ENCODE results near the gene CHRFAM7A. TPM values are rescaled to one million over a fixed set of nuclear protein-coding genes. Genes with fewer than 3 reads are reported as not detected.
"Not testable (repeated sequence)": the region's sequence is repeated elsewhere in the genome, so short reads cannot be mapped to it uniquely, and the experiment has no call there.

The CHRFAM7A gene
- polyA plus RNA-seq, 1 donor (not counting 4 experiments of a cell fraction or from before 2014, with no cell fraction given) = 0.20 TPM

GRCh38 chr15:30336584-30336983, 56.8 kb downstream of the CHRFAM7A start:
- dilution Hi-C loops (cut with MboI; ENCODE audit: extremely low pct_ligation_motif_present, low sequenced_read_pairs); FAIRE-seq: not testable (repeated sequence)

GRCh38 chr15:30334152-30334551, 59.2 kb downstream of the CHRFAM7A start:
- H3K4me1 ChIP-seq (ENCODE audit: control insufficient read depth, extremely low read depth, insufficient read depth, low read length); H3K9me1 ChIP-seq (ENCODE audit: control insufficient read depth, extremely low read depth, insufficient read depth, low read length); H3K27ac ChIP-seq (ENCODE audit: control insufficient read depth, insufficient read depth, low read length); H3K4me2 ChIP-seq (ENCODE audit: control insufficient read depth, extremely low read depth, insufficient read depth, low read depth, low read length); H3K27me3 ChIP-seq (ENCODE audit: control insufficient read depth, extremely low read depth, insufficient read depth, low read length); H2AFZ ChIP-seq (ENCODE audit: control insufficient read depth, low read length); dilution Hi-C loops (cut with MboI; ENCODE audit: extremely low pct_ligation_motif_present, low sequenced_read_pairs); H4K20me1 ChIP-seq (ENCODE audit: control insufficient read depth, extremely low read depth, insufficient read depth, low read length); H3K79me2 ChIP-seq (ENCODE audit: control insufficient read depth, insufficient read depth, low read length); DNase-seq (ENCODE audit: low read depth, low spot score); H3K9ac ChIP-seq (ENCODE audit: control insufficient read depth, extremely low read depth, insufficient read depth, low read length); FAIRE-seq; H3K4me3 ChIP-seq (ENCODE audit: control insufficient read depth in 2 of 3, extremely low read depth in 1 of 3, insufficient read depth in 2 of 3, low read depth in 1 of 3, low read length in 3 of 3); H3K36me3 ChIP-seq (ENCODE audit: control insufficient read depth in 2 of 2, extremely low read depth in 1 of 2, insufficient read depth in 2 of 2, low read length in 2 of 2); H3K9me3 ChIP-seq (ENCODE audit: control insufficient read depth, low read depth, low read length): not testable (repeated sequence)

More at GRCh38 chr15:30336584-30336983, 56.8 kb downstream of the CHRFAM7A start:
- DNase-seq (ENCODE audit: low read depth, low spot score); H3K9me1 ChIP-seq (ENCODE audit: control insufficient read depth, extremely low read depth, insufficient read depth, low read length); H3K9me3 ChIP-seq (ENCODE audit: control insufficient read depth, low read depth, low read length); H3K36me3 ChIP-seq (ENCODE audit: control insufficient read depth in 2 of 2, extremely low read depth in 1 of 2, insufficient read depth in 2 of 2, low read length in 2 of 2); H3K27ac ChIP-seq (ENCODE audit: control insufficient read depth, insufficient read depth, low read length); H4K20me1 ChIP-seq (ENCODE audit: control insufficient read depth, extremely low read depth, insufficient read depth, low read length); H2AFZ ChIP-seq (ENCODE audit: control insufficient read depth, low read length); H3K79me2 ChIP-seq (ENCODE audit: control insufficient read depth, insufficient read depth, low read length); H3K27me3 ChIP-seq (ENCODE audit: control insufficient read depth, extremely low read depth, insufficient read depth, low read length); H3K9ac ChIP-seq (ENCODE audit: control insufficient read depth, extremely low read depth, insufficient read depth, low read length); H3K4me3 ChIP-seq (ENCODE audit: control insufficient read depth in 2 of 3, extremely low read depth in 1 of 3, insufficient read depth in 2 of 3, low read depth in 1 of 3, low read length in 3 of 3); H3K4me2 ChIP-seq (ENCODE audit: control insufficient read depth, extremely low read depth, insufficient read depth, low read depth, low read length); H3K4me1 ChIP-seq (ENCODE audit: control insufficient read depth, extremely low read depth, insufficient read depth, low read length): not testable (repeated sequence)

- H3K9me3 ChIP-seq (ENCODE audit: control insufficient read depth, low read depth, low read length); H3K79me2 ChIP-seq (ENCODE audit: control insufficient read depth, insufficient read depth, low read length); H2AFZ ChIP-seq (ENCODE audit: control insufficient read depth, low read length); H4K20me1 ChIP-seq (ENCODE audit: control insufficient read depth, extremely low read depth, insufficient read depth, low read length); H3K4me3 ChIP-seq (ENCODE audit: control insufficient read depth in 2 of 3, extremely low read depth in 1 of 3, insufficient read depth in 2 of 3, low read depth in 1 of 3, low read length in 3 of 3); H3K27ac ChIP-seq (ENCODE audit: control insufficient read depth, insufficient read depth, low read length); DNase-seq (ENCODE audit: low read depth, low spot score); H3K9me1 ChIP-seq (ENCODE audit: control insufficient read depth, extremely low read depth, insufficient read depth, low read length); dilution Hi-C loops (cut with MboI; ENCODE audit: extremely low pct_ligation_motif_present, low sequenced_read_pairs); H3K4me2 ChIP-seq (ENCODE audit: control insufficient read depth, extremely low read depth, insufficient read depth, low read depth, low read length); H3K9ac ChIP-seq (ENCODE audit: control insufficient read depth, extremely low read depth, insufficient read depth, low read length); FAIRE-seq; H3K36me3 ChIP-seq (ENCODE audit: control insufficient read depth in 2 of 2, extremely low read depth in 1 of 2, insufficient read depth in 2 of 2, low read length in 2 of 2); H3K4me1 ChIP-seq (ENCODE audit: control insufficient read depth, extremely low read depth, insufficient read depth, low read length); H3K27me3 ChIP-seq (ENCODE audit: control insufficient read depth, extremely low read depth, insufficient read depth, low read length): not testable (repeated sequence)
Observed at GRCh38 chr15:30326145-30326544, 67.2 kb downstream of the CHRFAM7A start.

- H3K27ac ChIP-seq (ENCODE audit: control insufficient read depth, insufficient read depth, low read length); H3K79me2 ChIP-seq (ENCODE audit: control insufficient read depth, insufficient read depth, low read length); DNase-seq (ENCODE audit: low read depth, low spot score); H3K4me2 ChIP-seq (ENCODE audit: control insufficient read depth, extremely low read depth, insufficient read depth, low read depth, low read length); dilution Hi-C loops (cut with MboI; ENCODE audit: extremely low pct_ligation_motif_present, low sequenced_read_pairs); H3K36me3 ChIP-seq (ENCODE audit: control insufficient read depth in 2 of 2, extremely low read depth in 1 of 2, insufficient read depth in 2 of 2, low read length in 2 of 2); H4K20me1 ChIP-seq (ENCODE audit: control insufficient read depth, extremely low read depth, insufficient read depth, low read length); H3K9me1 ChIP-seq (ENCODE audit: control insufficient read depth, extremely low read depth, insufficient read depth, low read length); H3K9ac ChIP-seq (ENCODE audit: control insufficient read depth, extremely low read depth, insufficient read depth, low read length); FAIRE-seq; H3K4me1 ChIP-seq (ENCODE audit: control insufficient read depth, extremely low read depth, insufficient read depth, low read length); H3K27me3 ChIP-seq (ENCODE audit: control insufficient read depth, extremely low read depth, insufficient read depth, low read length); H3K4me3 ChIP-seq (ENCODE audit: control insufficient read depth in 2 of 3, extremely low read depth in 1 of 3, insufficient read depth in 2 of 3, low read depth in 1 of 3, low read length in 3 of 3); H3K9me3 ChIP-seq (ENCODE audit: control insufficient read depth, low read depth, low read length); H2AFZ ChIP-seq (ENCODE audit: control insufficient read depth, low read length): not testable (repeated sequence)
Observed at GRCh38 chr15:30321063-30321462, 72.3 kb downstream of the CHRFAM7A start.

- H3K9ac ChIP-seq (ENCODE audit: control insufficient read depth, extremely low read depth, insufficient read depth, low read length); H3K36me3 ChIP-seq (ENCODE audit: control insufficient read depth in 2 of 2, extremely low read depth in 1 of 2, insufficient read depth in 2 of 2, low read length in 2 of 2); H3K9me3 ChIP-seq (ENCODE audit: control insufficient read depth, low read depth, low read length); DNase-seq (ENCODE audit: low read depth, low spot score); H3K4me3 ChIP-seq (ENCODE audit: control insufficient read depth in 2 of 3, extremely low read depth in 1 of 3, insufficient read depth in 2 of 3, low read depth in 1 of 3, low read length in 3 of 3); H3K79me2 ChIP-seq (ENCODE audit: control insufficient read depth, insufficient read depth, low read length); H3K4me1 ChIP-seq (ENCODE audit: control insufficient read depth, extremely low read depth, insufficient read depth, low read length); dilution Hi-C loops (cut with MboI; ENCODE audit: extremely low pct_ligation_motif_present, low sequenced_read_pairs); H3K4me2 ChIP-seq (ENCODE audit: control insufficient read depth, extremely low read depth, insufficient read depth, low read depth, low read length); H4K20me1 ChIP-seq (ENCODE audit: control insufficient read depth, extremely low read depth, insufficient read depth, low read length); FAIRE-seq; H3K9me1 ChIP-seq (ENCODE audit: control insufficient read depth, extremely low read depth, insufficient read depth, low read length); H2AFZ ChIP-seq (ENCODE audit: control insufficient read depth, low read length); H3K27me3 ChIP-seq (ENCODE audit: control insufficient read depth, extremely low read depth, insufficient read depth, low read length); H3K27ac ChIP-seq (ENCODE audit: control insufficient read depth, insufficient read depth, low read length): not testable (repeated sequence)
Observed at GRCh38 chr15:30315704-30316103, 77.6 kb downstream of the CHRFAM7A start.
